Measurements from ENCODE around the gene NT5DC2.

The NT5DC2 gene

DNA sequence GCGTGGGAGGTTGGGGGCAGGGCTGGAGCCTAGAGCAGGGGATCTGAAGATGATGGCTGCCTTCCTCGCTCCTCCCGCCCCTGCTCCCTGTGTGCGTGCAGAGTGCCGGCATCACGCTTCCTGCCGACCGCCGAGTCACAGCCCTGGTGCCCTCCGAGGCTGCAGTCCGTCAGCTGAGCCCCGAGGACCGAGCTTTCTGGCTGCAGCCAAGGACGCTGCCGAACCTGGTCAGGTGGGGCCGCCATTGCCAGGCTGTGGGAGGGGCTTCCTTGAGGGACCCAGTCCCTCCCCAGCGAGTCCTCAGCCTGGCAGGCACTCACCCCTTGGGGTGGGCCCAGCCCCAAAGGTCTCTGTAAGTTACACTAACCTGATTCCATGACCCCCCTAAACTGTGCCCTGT lies 20.9 kb downstream of the NT5DC2 start:
- DNase-seq = no peak

DNA sequence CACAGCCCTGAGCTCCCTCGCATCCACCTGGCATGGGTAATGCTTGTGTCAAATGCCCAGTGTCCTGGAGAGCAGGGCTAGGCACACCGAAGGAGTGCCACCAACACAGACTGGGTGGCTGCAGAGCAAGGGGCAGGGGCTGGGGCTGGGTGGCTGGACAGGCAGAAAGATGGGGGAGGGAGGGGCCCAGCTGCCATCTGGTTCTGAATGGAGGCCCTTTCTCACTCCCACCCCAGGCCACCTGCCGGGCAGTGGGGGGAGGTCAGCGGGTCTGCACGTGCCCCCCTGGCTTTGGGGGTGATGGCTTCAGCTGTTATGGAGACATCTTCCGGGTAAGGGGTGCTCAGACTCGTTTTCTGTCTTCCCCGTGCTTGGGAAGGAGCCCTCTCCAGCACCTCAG lies 21.6 kb downstream of the NT5DC2 start:
- DNase-seq = no peak

DNA sequence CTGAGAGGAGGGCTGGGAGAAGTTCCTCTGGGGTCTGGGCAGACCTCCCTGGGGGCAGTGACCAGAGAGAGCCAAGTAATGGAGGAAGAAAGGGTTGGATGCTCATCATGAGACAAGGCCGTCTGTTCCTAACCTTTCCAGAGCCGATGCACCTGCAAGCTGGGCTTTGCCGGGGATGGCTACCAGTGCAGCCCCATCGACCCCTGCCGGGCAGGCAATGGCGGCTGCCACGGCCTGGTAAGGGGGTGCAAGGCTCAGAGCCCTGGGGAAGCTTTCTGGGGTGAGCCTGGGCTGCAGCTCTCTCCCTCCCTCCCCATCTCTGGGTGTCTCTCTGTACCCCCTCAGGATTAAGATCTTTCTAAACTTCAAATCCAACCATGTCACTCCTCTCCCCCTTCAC lies 22.1 kb downstream of the NT5DC2 start:
- DNase-seq = no peak

DNA sequence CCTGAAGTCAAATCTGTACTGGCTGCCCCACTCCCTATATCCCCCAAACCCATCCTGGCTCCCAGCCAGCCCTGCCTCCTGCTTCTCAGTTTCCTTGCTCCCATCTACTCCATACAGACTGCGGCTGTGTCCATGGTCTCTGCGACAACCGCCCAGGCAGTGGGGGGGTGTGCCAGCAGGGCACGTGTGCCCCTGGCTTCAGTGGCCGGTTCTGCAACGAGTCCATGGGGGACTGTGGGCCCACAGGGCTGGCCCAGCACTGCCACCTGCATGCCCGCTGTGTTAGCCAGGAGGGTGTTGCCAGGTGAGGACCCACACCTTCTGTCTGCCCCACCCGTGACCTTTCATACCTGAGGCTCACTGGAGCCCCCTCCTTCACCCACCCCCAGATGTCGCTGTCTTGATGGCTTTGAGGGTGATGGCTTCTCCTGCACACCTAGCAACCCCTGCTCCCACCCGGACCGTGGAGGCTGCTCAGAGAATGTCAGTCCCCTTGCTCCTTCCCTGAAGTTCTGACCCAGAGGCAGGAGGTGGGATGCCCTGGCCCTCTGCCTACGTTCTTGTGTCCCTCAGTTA lies 23.8 kb downstream of the NT5DC2 start:
- no peak for DNase-seq

- DNase-seq = no peak
These were observed 26.3 kb downstream of the NT5DC2 start for GRCh38 chr3:52507359-52507758.

DNA sequence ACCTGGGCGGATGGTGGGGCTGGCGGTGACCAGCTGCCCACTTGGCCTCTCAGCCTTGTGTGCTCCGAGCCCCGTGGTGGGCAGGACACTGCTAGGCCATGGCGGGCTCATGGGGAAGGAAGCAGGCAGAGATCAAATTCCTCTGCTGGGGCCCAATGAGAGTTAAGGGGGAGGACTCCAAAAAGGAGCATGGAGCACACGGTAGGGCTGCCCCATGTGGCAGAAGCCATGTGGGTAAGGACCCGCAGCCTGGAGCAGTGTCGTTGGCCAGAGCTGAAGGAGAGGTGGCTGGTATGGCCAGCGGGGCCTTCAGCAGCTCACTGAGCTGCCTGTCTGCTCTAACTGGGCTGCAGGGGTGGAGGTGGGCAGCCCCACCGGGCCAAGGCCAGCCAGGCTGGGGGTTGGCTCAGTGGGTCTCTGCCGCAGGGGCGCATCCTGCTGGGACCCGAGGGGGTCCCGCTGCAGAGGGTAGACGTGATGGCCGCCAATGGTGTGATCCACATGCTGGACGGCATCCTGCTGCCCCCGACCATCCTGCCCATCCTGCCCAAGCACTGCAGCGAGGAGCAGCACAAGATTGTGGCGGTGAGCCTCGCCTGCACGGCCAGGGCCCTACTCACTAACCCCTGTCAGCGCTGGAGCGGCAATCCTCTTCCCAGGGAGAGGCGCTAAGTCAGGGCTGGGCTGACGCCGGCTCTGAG lies 27.2 kb downstream of the NT5DC2 start:
- no peak for DNase-seq

GRCh38 chr3:52504977-52505376 lies 28.7 kb downstream of the NT5DC2 start:
- DNase-seq = no peak

DNA sequence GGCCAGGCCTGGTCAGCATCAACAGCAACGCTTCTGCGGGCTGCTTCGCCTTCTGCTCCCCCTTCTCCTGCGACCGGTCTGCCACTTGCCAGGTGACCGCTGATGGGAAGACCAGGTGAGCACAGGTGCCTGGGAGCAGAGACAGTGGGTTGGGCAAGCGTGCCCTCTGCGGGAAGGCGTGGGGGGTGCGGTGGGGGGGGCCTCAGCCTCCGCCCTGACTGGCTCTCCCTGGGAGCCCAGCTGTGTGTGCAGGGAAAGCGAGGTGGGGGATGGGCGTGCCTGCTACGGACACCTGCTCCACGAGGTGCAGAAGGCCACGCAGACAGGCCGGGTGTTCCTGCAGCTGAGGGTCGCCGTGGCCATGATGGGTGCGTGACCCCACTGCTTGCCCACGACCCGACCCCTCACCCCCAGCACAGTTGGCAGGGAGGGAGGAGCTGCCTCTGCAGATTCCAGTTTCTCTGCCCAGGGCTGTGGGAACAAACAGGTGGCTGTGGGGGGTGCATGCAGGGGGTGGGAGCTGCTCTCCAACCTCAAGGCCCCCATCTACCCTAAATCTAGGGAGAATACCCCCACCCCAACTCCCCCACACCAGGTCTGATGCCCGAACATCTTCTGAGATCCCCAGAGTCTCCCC lies 29.8 kb downstream of the NT5DC2 start:
- no peak for DNase-seq

- no peak for DNase-seq
These were observed 30.8 kb downstream of the NT5DC2 start for GRCh38 chr3:52502808-52503350.

- DNase-seq = no peak
These were observed 31.7 kb downstream of the NT5DC2 start for GRCh38 chr3:52502001-52502400.

DNA sequence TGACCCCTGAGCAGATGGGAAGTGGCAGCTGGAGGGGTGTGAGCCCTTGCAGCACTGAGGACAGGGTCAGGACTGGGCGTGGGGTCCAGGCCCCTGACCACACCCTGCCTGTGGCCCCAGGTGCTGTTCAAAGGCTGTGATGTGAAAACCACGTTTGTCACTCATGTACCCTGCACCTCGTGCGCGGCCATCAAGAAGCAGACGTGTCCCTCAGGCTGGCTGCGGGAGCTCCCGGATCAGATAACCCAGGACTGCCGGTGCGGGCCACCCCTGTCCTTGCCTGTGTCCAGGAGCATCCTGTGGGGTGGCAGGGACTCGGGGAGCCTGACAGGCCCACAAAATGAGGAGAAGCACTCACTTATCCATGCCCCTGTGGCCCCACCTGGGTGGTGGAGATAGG lies 32.6 kb downstream of the NT5DC2 start:
- no peak for DNase-seq

GRCh38 chr3:52498137-52499054 lies 35.3 kb downstream of the NT5DC2 start:
- DNase-seq = peak in 28 of 58 donors; percentile 13 to 55 (median 28)

- DNase-seq = no peak
These were observed 37.7 kb downstream of the NT5DC2 start for GRCh38 chr3:52495777-52496602.

- DNase-seq = no peak
These were observed 38.7 kb downstream of the NT5DC2 start, which contains the start of gene STAB1 for GRCh38 chr3:52494886-52495495. Gene STAB1, plus strand, starts transcription at chr3:52495338. Its CDS starts 76 bp downstream, at chr3:52495414.

DNA sequence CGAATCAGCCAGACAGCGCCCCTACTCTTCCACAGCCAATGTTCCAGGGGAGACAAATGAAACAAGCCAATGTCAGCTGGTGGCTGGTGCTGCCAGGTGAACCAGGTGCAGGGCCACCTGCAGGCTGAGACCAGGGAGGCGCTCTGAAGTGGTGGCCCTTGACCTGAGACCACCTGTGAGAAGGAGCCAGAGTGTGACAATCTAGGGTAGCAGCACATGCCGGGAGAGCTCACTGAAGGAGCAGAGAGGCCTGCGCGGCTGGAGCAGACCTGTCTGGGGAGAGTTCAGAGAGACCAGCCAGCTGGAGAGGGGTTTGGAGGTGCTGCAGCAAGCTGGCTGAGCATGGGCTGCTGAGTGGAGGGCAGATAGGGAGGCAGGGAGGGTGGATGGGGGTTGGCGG lies 39.2 kb downstream of the NT5DC2 start:
- no peak for DNase-seq

GRCh38 chr3:52493232-52494017 lies 40.2 kb downstream of the NT5DC2 start:
- DNase-seq = no peak

DNA sequence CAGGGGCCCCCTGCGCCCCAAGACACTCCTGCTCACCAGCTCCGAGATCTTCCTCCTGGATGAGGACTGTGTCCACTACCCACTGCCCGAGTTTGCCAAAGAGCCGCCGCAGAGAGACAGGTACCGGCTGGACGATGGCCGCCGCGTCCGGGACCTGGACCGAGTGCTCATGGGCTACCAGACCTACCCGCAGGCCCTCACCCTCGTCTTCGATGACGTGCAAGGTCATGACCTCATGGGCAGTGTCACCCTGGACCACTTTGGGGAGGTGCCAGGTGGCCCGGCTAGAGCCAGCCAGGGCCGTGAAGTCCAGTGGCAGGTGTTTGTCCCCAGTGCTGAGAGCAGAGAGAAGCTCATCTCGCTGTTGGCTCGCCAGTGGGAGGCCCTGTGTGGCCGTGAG lies 41.6 kb downstream of the NT5DC2 start:
- DNase-seq = no peak

GRCh38 chr3:52490939-52491526 lies 42.6 kb downstream of the NT5DC2 start:
- DNase-seq = peak in 6 of 58 donors; percentile 3 to 25 (median 16)

All from anterior cingulate cortex (tissue), 58 donors.